GM10248 (cell line): ENCODE data around the gene ITGA7.

Source experiments
- CTCF ChIA-PET: fragments of 300-600 bp; sonication (Branson Sonifier 250); formaldehyde crosslinking; extraction: SDS; loops from one replicate; lab custom pipeline; 2021; ENCODE audit warnings: antibody characterized with exemption; lab: Yijun Ruan, JAX
- POLR2A ChIA-PET: fragments of 350-650 bp; sonication (Branson Sonifier 250); formaldehyde crosslinking; extraction: SDS; loops from one replicate; lab custom pipeline; 2020; ENCODE audit warnings: antibody characterized with exemption; lab: Yijun Ruan, JAX
- DNase-seq: peaks from one replicate; pipeline ENCODE4 v3.0.0; 2012; ENCODE audit errors: extremely low spot score
- CTCF ChIP-seq: IDR thresholded peaks from 2 replicates; pipeline ENCODE4 v1.5.1; 2012; ENCODE audit warnings: mild to moderate bottlenecking, low read depth; ENCODE audit errors: extremely low read depth, missing control alignments, control extremely low read depth

Gene ITGA7

GRCh38 chr12:55739025-55739378 is 31.3 kb upstream of the ITGA7 start:
- DNase-seq, result no peak
- CTCF ChIA-PET, result interaction anchor here (0.8 to 5.7 kb wide), 80 partner anchors 8 to 725 kb away, joined by 3 to 73 read pairs (median 6); partner anchors contain the start of genes BLOC1S1, CD63, DGKA and DNAJC14
- POLR2A ChIA-PET, result interaction anchor here (1.3 to 1.7 kb wide), 3 partner anchors 9 to 234 kb away, joined by 3 to 11 read pairs (median 6); partner anchors contain the start of genes ORMDL2 and SARNP
- TF ChIP-seq CTCF, result no peak

- TF ChIP-seq CTCF, result peak; percentile 78
- ChIA-PET CTCF (interaction anchor here (0.8 to 5.7 kb wide), 94 partner anchors 8 to 726 kb away, joined by 3 to 73 read pairs (median 5); partner anchors contain the start of genes BLOC1S1, CD63, DGKA and DNAJC14), POLR2A (interaction anchor here (0.5 to 1.7 kb wide), 5 partner anchors 9 to 428 kb away, joined by 3 to 11 read pairs (median 5); partner anchors contain the start of genes ORMDL2 and SARNP)
- DNase-seq, result peak; percentile 83
Measured at GRCh38 chr12:55738123-55739024, 30.7 kb upstream of the ITGA7 start.

GRCh38 chr12:55737581-55738122 is 29.9 kb upstream of the ITGA7 start:
- CTCF ChIA-PET, result interaction anchor here (0.8 to 5.7 kb wide), 72 partner anchors 8 to 726 kb away, joined by 3 to 73 read pairs (median 6); partner anchors contain the start of genes BLOC1S1, CD63, DGKA and ORMDL2
- no peak for TF ChIP-seq CTCF

GRCh38 chr12:55736780-55737580 is 29.3 kb upstream of the ITGA7 start:
- peak; percentile 59 for DNase-seq
- ChIA-PET POLR2A (interaction anchor here (0.6 kb wide), 1 partner anchor 365 kb away, joined by 3 read pairs; no protein-coding TSS in a partner anchor), CTCF (interaction anchor here (0.9 to 5.7 kb wide), 35 partner anchors 7 to 548 kb away, joined by 3 to 73 read pairs (median 11); partner anchors contain the start of genes BLOC1S1, CD63, DGKA and ORMDL2)
- peak; percentile 83 for TF ChIP-seq CTCF

More at GRCh38 chr12:55737581-55738122, 29.9 kb upstream of the ITGA7 start:
- POLR2A ChIA-PET, result interaction anchor here (0.5 to 1.7 kb wide), 5 partner anchors 8 to 429 kb away, joined by 3 to 11 read pairs (median 5); partner anchors contain the start of genes ORMDL2 and SARNP
- no peak for DNase-seq

- TF ChIP-seq CTCF, result no peak
- CTCF ChIA-PET, result interaction anchor here (1.4 to 3.9 kb wide), 8 partner anchors 11 to 547 kb away, joined by 4 to 73 read pairs (median 8); partner anchors contain the start of genes RAB5B and RDH5
- POLR2A ChIA-PET, result no interaction called here
- no peak for DNase-seq
Measured at GRCh38 chr12:55736076-55736475, 28.4 kb upstream of the ITGA7 start.
